B cell (primary cell): ENCODE measurements around the gene DNAJC8.

Experiments
- CTCF ChIP-seq: fragments of 200-600 bp; IDR thresholded peaks from one replicate; pipeline ENCODE4 v1.8.0; 2022; ENCODE audit warnings: antibody characterized with exemption, mild to moderate bottlenecking
- EZH2 ChIP-seq: IDR thresholded peaks from 2 replicates; pipeline ENCODE4 v1.6.1; 2012; ENCODE audit warnings: borderline replicate concordance, low read depth, mild to moderate bottlenecking, moderate library complexity, low read length; ENCODE audit not compliant: insufficient read depth, poor library complexity, severe bottlenecking

- TF ChIP-seq CTCF (no peak), EZH2 (no peak)
Observed at GRCh38 chr1:28259252-28259933, 26.6 kb upstream of the DNAJC8 start, which contains the start of gene SESN2.
